ELR (cell line): ENCODE measurements around the gene TICRR.
"Not testable (repeated sequence)": the region's sequence is repeated elsewhere in the genome, so short reads cannot be mapped to it uniquely, and the experiment has no call there.

Source experiments
- DNase-seq: peaks from one replicate; pipeline ENCODE4 v3.0.0-alpha.2; 2015; ENCODE audit warnings: low read depth

TICRR gene

GRCh38 chr15:89566181-89566580 is 9.1 kb upstream of the TICRR start:
- DNase-seq = no peak

- DNase-seq = no peak
Measured at GRCh38 chr15:89566621-89567294, 8.5 kb upstream of the TICRR start.

- no peak for DNase-seq
Measured at GRCh38 chr15:89569090-89569745, 6.1 kb upstream of the TICRR start.

GRCh38 chr15:89575656-89576416 is 567 bp downstream of the TICRR start:
- peak; percentile 36 for DNase-seq

GRCh38 chr15:89576417-89576773 is 1.1 kb downstream of the TICRR start:
- DNase-seq = peak; percentile 18

GRCh38 chr15:89577776-89578115 is 2.5 kb downstream of the TICRR start:
- no peak for DNase-seq

GRCh38 chr15:89578146-89578545 is 2.9 kb downstream of the TICRR start:
- no peak for DNase-seq

GRCh38 chr15:89580747-89581146 is 5.5 kb downstream of the TICRR start:
- DNase-seq = not testable (repeated sequence)

GRCh38 chr15:89586651-89587050 is 11.4 kb downstream of the TICRR start:
- no peak for DNase-seq

- peak; percentile 85 for DNase-seq
Measured at GRCh38 chr15:89587955-89588354, 12.7 kb downstream of the TICRR start.

- no peak for DNase-seq
Measured at GRCh38 chr15:89591834-89592233, 16.6 kb downstream of the TICRR start.

- DNase-seq = no peak
Measured at GRCh38 chr15:89593018-89593417, 17.7 kb downstream of the TICRR start.

GRCh38 chr15:89599021-89599420 is 23.8 kb downstream of the TICRR start:
- DNase-seq = no peak

- no peak for DNase-seq
Measured at GRCh38 chr15:89611317-89611716, 36.0 kb downstream of the TICRR start.

GRCh38 chr15:89613031-89613430 is 37.8 kb downstream of the TICRR start:
- DNase-seq = no peak

- no peak for DNase-seq
Measured at GRCh38 chr15:89614164-89614563, 38.9 kb downstream of the TICRR start.

- DNase-seq = no peak
Measured at GRCh38 chr15:89615135-89615534, 39.9 kb downstream of the TICRR start.

- no peak for DNase-seq
Measured at GRCh38 chr15:89616228-89616627, 41.0 kb downstream of the TICRR start.

GRCh38 chr15:89621547-89621946 is 46.3 kb downstream of the TICRR start:
- DNase-seq = no peak

- no peak for DNase-seq
Measured at GRCh38 chr15:89623165-89623564, 47.9 kb downstream of the TICRR start.

- DNase-seq = no peak
Measured at GRCh38 chr15:89625716-89626115, 50.4 kb downstream of the TICRR start.

- no peak for DNase-seq
Measured at GRCh38 chr15:89627256-89627970, 52.1 kb downstream of the TICRR start.

GRCh38 chr15:89628301-89628700 is 53.0 kb downstream of the TICRR start:
- no peak for DNase-seq
